CD4-positive, alpha-beta T cell treated with Interleukin-2 at 100 ng/mL for 4 hours (primary cell): ENCODE results near the gene PEAK3.

Experiments
- DNase-seq: peaks from one replicate; pipeline ENCODE4 v3.0.0-alpha.2; 2020; ENCODE audit warnings: low spot score

PEAK3 gene

GRCh38 chr19:2249880-2250765, 31.9 kb downstream of the PEAK3 start:
- no peak for DNase-seq

GRCh38 chr19:2249010-2249866, 32.7 kb downstream of the PEAK3 start, which contains the start of gene AMH:
Gene AMH (plus strand): TSS chr19:2249323. CDS start chr19:2249333, 10 bp downstream.
- DNase-seq: no peak

DNA sequence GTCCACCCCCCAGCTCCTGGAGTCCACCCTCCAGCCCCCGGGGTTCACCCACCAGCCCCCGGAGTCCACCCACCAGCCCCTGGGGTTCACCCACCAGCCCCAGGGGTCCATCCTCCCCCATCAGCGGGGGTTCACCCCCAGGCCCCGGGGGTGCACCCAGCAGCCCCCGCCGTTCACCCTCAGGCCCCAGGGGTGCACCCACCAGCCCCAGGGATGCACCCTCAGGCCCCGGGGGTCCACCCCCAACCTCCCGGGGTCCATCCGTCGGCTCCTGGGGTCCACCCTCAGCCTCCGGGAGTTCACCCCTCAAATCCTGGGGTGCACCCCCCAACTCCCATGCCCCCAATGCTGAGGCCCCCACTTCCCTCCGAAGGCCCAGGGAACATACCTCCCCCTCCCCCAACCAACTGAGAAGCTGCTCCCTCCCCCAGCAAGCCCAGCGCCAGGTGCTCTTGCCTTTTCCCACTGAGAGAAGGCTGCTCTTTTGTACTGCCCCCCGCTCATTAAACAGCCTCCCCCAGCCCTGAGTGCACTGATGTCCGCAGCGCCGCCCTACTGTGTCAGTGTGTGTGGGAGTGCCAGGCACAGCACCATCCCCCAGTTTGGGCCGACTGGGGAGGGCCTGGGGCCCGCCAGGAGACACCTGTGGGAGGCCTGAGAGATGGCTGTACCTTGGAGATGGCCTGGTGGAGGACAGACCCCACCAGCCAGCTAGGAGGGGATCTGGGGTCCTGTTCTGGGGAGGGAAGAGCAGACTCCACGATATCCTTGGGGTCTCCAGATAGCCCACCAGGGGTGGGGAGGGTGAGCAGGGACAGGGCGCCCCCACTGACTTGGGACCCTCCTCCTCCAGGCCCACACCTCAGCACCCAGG, 33.6 kb downstream of the PEAK3 start:
- no peak for DNase-seq

- DNase-seq: no peak
Measured at GRCh38 chr19:2247433-2248101, 34.4 kb downstream of the PEAK3 start.

GRCh38 chr19:2246801-2247361, 35.1 kb downstream of the PEAK3 start:
- DNase-seq: no peak

- no peak for DNase-seq
Measured at GRCh38 chr19:2246014-2246620, 35.9 kb downstream of the PEAK3 start.

GRCh38 chr19:2245273-2245672, 36.7 kb downstream of the PEAK3 start:
- no peak for DNase-seq

DNA sequence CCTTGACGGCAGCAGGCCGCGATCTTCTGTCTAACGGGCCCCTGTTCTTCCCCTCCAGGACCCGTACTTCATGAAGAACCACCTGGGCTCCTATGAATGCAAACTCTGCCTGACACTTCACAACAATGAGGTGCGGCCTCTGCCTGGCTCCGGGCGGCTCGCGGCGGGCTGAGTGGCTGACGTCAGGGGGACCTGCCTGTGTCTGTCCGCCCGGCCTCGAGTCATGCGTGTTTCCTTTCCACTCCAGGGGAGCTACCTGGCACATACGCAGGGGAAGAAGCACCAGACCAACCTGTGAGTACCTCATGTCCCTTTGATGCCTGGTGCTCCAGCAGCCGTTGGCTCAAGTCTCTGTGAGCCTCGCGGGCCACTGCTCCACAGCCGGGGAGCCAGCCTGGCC, 37.5 kb downstream of the PEAK3 start:
- no peak for DNase-seq

GRCh38 chr19:2244125-2244411, 37.9 kb downstream of the PEAK3 start:
- no peak for DNase-seq

DNA sequence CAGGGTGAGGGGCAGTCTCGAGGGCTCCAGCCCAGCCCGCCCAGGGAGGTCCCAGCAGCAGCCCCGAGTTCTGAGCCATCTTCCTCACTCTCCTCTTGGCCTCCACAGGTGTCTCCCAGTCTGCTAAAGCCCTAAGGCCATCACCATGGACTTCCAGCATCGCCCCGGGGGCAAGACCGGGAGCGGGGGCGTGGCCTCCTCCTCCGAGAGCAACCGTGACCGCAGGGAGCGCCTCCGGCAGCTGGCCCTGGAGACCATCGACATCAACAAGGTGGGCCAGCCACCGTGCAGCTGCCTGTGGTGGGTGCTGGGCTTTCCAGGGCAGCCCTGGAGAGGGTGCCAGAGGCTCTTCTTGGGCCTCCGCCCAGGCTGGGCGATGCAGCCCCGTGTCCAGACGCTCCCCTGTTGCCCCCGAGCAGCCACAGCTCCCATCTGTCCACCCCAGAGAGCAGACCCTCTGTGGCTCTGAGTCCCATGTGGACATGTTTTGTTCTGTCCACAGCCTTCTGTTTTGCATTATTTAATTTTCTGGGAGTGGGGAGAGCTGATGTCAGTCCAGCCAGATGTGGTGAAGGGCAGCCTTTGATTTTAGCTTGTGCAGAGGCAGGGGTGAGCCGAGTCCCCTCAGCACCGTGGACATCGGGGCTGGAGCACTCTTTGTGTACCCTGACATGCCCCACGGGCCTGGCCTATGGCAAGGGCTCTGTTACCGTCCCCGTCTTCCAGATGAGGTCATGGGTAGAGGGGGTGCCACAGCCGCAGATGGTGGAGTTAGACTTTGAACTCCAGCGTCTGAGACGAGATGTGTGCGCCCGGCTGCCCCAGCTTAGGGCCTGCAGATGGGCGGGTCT, 38.5 kb downstream of the PEAK3 start:
- no peak for DNase-seq

- DNase-seq: no peak
Measured at GRCh38 chr19:2242816-2243215, 39.2 kb downstream of the PEAK3 start.

- DNase-seq: no peak
Measured at GRCh38 chr19:2242092-2242537, 39.9 kb downstream of the PEAK3 start.

GRCh38 chr19:2240881-2241760, 40.9 kb downstream of the PEAK3 start:
- DNase-seq: no peak

- peak; percentile 57 for DNase-seq
Measured at GRCh38 chr19:2239771-2240770, 41.9 kb downstream of the PEAK3 start.

GRCh38 chr19:2239173-2239572, 42.8 kb downstream of the PEAK3 start:
- DNase-seq: no peak

GRCh38 chr19:2237869-2238153, 44.2 kb downstream of the PEAK3 start:
- no peak for DNase-seq

GRCh38 chr19:2237051-2237868, 44.7 kb downstream of the PEAK3 start:
- DNase-seq: no peak
